ENCODE data around the gene TMPRSS3. TPM values are rescaled to one million over a fixed set of nuclear protein-coding genes. Genes with fewer than 3 reads are reported as not detected.

TMPRSS3 gene
- total and polyA plus RNA-seq, 2 of the 13 experiments (the other 11 are each of a cell fraction or from before 2014, with no cell fraction given), result 2.8 to 16.9 TPM

DNA sequence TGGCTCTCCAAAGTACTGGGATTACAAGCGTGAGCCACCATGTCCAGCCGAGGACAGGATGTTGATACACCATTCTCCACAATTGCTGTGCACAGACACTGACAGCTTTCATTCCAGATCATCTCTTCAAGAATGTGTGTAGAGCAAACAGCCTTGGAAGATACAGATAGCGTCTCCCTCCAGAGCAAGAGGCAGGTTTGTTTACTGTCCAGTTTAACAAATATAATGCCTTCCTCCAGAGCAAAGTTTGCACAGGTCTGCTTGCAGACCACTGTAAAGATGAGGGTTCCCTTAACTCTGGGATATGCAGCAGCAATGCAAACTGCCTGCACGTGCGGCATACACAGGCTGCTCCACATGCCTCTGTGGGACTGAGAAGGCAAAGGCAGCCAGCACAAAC lies 4.6 kb downstream of the TMPRSS3 start:
- peak overlapping the region; percentile 36 for H3K4me2 ChIP-seq (ENCODE audit: low read depth, low read length)
- BruUV-seq (replicated peaks), result no TSS peak
- no peak overlapping the region for H2AFZ ChIP-seq (ENCODE audit: low read length)
- ChIA-PET CTCF (ENCODE audit: low intra/inter-chr PET ratio, low total read pairs) (no interaction called here), POLR2A (interaction anchor here (0.9 kb wide), 1 partner anchor 10 kb away, joined by 3 read pairs; no protein-coding TSS in a partner anchor)
- no peak overlapping the region for H3K9ac ChIP-seq (ENCODE audit: insufficient read depth, low read depth, low read length)
- H3K9me3 ChIP-seq (ENCODE audit: low read length), result no peaks in the 10 kb centered on the region
- H3K27ac ChIP-seq (ENCODE audit: extremely low read length, insufficient read depth, low read length), result no peak overlapping the region
- no peak for FAIRE-seq
- intact Hi-C loops (cut with micrococcal nuclease; ENCODE audit: unreplicated experiment) (no loop called here), in situ Hi-C loops (cut with HindIII; ENCODE audit: extremely low pct_ligation_motif_present, low pct_unique_long_range_greater_than_20kb) (no loop called here)
- H3K79me2 ChIP-seq (ENCODE audit: insufficient read depth, low read length), result no peaks in the 10 kb centered on the region
- no peaks in the 10 kb centered on the region for H3K36me3 ChIP-seq (replicated peaks in 1 of 2; ENCODE audit: control insufficient read depth in 1 of 2, insufficient read depth in 2 of 2, low read length in 2 of 2)
- H3K4me3 ChIP-seq (replicated peaks in 1 of 3; ENCODE audit: insufficient read depth in 1 of 3, low read depth in 2 of 3, low read length in 3 of 3), result no peak overlapping the region
- peak; percentile 42 for ATAC-seq
- H4K20me1 ChIP-seq (ENCODE audit: insufficient read depth, low read length), result no peaks in the 10 kb centered on the region
- WGBS (ENCODE audit: low lambda C conversion rate), result 7% methylated on average over 2 of the region's 5 CpGs
- no peak for DNase-seq (ENCODE audit: low spot score)
- peaks cover 75% of the 10 kb centered on the region for H3K4me1 ChIP-seq (ENCODE audit: insufficient read depth, low read length)
- H3K27me3 ChIP-seq (ENCODE audit: control insufficient read depth in 1 of 2, insufficient read depth in 2 of 2, low read length in 2 of 2), result no peaks in the 10 kb centered on the region
- TF ChIP-seq ZNF143 (CRISPR knock-in tag; IDR thresholded peaks at IDR 0.05), result 0 out of 2 replicates have a peak, but pooled peaks have one; percentile 16
- TF ChIP-seq, protein P1, sequence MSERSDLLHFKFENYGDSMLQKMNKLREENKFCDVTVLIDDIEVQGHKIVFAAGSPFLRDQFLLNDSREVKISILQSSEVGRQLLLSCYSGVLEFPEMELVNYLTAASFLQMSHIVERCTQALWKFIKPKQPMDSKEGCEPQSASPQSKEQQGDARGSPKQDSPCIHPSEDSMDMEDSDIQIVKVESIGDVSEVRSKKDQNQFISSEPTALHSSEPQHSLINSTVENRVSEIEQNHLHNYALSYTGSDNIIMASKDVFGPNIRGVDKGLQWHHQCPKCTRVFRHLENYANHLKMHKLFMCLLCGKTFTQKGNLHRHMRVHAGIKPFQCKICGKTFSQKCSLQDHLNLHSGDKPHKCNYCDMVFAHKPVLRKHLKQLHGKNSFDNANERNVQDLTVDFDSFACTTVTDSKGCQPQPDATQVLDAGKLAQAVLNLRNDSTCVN (CRISPR knock-in tag; IDR thresholded peaks at IDR 0.05; ENCODE audit: borderline replicate concordance), result peak; percentile 92; the same call in 1 of the 2 replicates
- TF ChIP-seq ATF7 (IDR thresholded peaks at IDR 0.05), result no peak
- TF ChIP-seq ATF7 (CRISPR knock-in tag; IDR thresholded peaks at IDR 0.05), result no peak
- TF ChIP-seq ZNF274 (CRISPR knock-in tag; IDR thresholded peaks at IDR 0.05), result no peak
- TF ChIP-seq ZNF496 (CRISPR knock-in tag; IDR thresholded peaks at IDR 0.05; ENCODE audit: insufficient replicate concordance), result no peak
- no peak for TF ChIP-seq GABPA (IDR thresholded peaks at IDR 0.05; ENCODE audit: low read depth, low read length)
- no peak for TF ChIP-seq GABPA (CRISPR knock-in tag; IDR thresholded peaks at IDR 0.05; ENCODE audit: low read depth)
- no peak for TF ChIP-seq TBX2 (CRISPR knock-in tag; IDR thresholded peaks at IDR 0.05; ENCODE audit: borderline replicate concordance)
- no peak for TF ChIP-seq FOXP1 (IDR thresholded peaks at IDR 0.05)
- peak; percentile 56; the same call in 1 of the 2 replicates for TF ChIP-seq FOXP1 (CRISPR knock-in tag; IDR thresholded peaks at IDR 0.05)
- TF ChIP-seq SOX13 (IDR thresholded peaks at IDR 0.05), result no peak
- peak in 1 of 2 experiments; percentile 32; a peak in 1 of 4 replicates for TF ChIP-seq SOX13 (CRISPR knock-in tag; conservative IDR thresholded peaks at IDR 0.05 in 1 of 2, IDR thresholded peaks at IDR 0.05 in 1 of 2)
- no peak for TF ChIP-seq SKI (IDR thresholded peaks at IDR 0.05; ENCODE audit: partially characterized antibody)
- peak; percentile 78 for TF ChIP-seq BHLHE40 (IDR thresholded peaks at IDR 0.05; ENCODE audit: low read length)
- TF ChIP-seq, protein P2, sequence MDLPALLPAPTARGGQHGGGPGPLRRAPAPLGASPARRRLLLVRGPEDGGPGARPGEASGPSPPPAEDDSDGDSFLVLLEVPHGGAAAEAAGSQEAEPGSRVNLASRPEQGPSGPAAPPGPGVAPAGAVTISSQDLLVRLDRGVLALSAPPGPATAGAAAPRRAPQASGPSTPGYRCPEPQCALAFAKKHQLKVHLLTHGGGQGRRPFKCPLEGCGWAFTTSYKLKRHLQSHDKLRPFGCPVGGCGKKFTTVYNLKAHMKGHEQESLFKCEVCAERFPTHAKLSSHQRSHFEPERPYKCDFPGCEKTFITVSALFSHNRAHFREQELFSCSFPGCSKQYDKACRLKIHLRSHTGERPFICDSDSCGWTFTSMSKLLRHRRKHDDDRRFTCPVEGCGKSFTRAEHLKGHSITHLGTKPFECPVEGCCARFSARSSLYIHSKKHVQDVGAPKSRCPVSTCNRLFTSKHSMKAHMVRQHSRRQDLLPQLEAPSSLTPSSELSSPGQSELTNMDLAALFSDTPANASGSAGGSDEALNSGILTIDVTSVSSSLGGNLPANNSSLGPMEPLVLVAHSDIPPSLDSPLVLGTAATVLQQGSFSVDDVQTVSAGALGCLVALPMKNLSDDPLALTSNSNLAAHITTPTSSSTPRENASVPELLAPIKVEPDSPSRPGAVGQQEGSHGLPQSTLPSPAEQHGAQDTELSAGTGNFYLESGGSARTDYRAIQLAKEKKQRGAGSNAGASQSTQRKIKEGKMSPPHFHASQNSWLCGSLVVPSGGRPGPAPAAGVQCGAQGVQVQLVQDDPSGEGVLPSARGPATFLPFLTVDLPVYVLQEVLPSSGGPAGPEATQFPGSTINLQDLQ (CRISPR knock-in tag; IDR thresholded peaks at IDR 0.05), result no peak
- no peak for TF ChIP-seq CHD4 (IDR thresholded peaks at IDR 0.05; ENCODE audit: borderline replicate concordance, low read length)
- TF ChIP-seq FOXP4 (CRISPR knock-in tag; IDR thresholded peaks at IDR 0.05), result peak; percentile 31; the same call in 1 of the 2 replicates
- no peak for TF ChIP-seq ZNF709 (CRISPR knock-in tag; IDR thresholded peaks at IDR 0.05)

Data from HepG2 (cell line).